ENCODE measurements around the gene MTCP1. TPM values are rescaled to one million over a fixed set of nuclear protein-coding genes. Genes with fewer than 3 reads are reported as not detected.
A peak's percentile ranks its signal among the peaks of the same experiment; 100 is the strongest.

The MTCP1 gene
- total and polyA plus RNA-seq, 9 of the 15 experiments (the other 6 are each of a cell fraction or from before 2014, with no cell fraction given): 12.7 to 28.0 (median 22.9) TPM

DNA sequence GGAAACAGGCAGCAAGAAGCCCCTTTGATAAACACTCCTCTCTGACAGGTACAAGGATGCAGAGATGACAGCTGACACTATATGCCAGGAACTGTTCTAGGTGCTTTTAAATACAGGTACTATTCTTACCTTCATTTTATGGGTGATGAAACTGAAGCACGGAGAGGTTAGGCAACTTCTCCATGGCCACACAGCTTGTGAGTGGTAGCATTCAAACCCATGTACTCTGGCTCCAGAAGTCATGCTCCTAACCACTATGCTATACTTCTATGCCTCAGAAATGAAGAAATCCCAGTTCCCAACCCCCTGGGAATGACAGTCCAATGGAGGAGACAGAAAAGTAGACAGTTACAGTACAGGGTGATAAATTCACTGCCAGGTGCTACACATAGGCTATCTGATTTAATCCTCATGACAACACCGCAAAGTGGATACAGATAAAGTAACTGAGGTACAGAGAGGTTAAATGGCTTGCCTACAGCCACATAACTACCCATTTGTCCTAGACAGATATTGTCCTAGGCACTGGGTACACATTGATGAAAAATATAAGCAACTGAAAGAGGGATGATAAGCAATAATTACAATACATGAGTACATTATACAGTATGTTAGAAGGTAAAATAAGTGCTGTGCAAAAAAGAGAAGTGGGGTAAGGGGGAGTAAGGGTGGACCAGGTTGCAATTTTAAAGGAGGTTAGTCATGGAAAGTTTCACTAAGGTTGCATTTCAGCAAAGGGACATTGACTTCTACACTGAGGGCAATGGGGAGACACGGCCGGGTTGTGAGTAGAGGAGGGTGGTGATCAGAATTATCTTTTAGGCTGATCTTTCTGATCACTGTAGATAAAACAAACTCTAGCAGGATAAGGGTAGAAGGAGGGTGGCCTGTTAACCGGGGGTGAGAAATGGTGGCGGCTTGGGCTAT, 46.8 kb downstream of the MTCP1 start:
- Histone ChIP-seq H3K9ac (ENCODE audit: insufficient read depth in 1 of 2, low read depth in 2 of 2, low read length in 2 of 2) (peak overlapping the region in 1 of 2 experiments; percentile 26; a peak in 1 of 4 replicates), H3K9me1 (ENCODE audit: control insufficient read depth, insufficient read depth, low read length) (no peaks in the 10 kb centered on the region), H3K27me3 (ENCODE audit: control insufficient read depth in 2 of 2, insufficient read depth in 2 of 2, low read length in 2 of 2) (no peaks in the 10 kb centered on the region), H3K79me2 (ENCODE audit: control insufficient read depth, insufficient read depth, low read length) (peaks cover 22% of the 10 kb centered on the region), H2AFZ (ENCODE audit: low read depth, low read length) (peak overlapping the region; percentile 73), H3K27ac (ENCODE audit: extremely low read depth, low read depth, low read length) (peak overlapping the region; percentile 52; the same call in 1 of the 3 replicates), H3K9me3 (replicated peaks; ENCODE audit: control insufficient read depth, insufficient read depth, low read depth, low read length) (no peaks in the 10 kb centered on the region), H3K4me1 (replicated peaks in 1 of 2; ENCODE audit: control insufficient read depth in 2 of 2, insufficient read depth in 2 of 2, low read length in 2 of 2) (peaks cover 14 to 31% of the 10 kb centered on the region in 2 experiments), H3K4me2 (ENCODE audit: insufficient read depth, low read length) (peak overlapping the region; percentile 30; the same call in 1 of the 2 replicates), H3K4me3 (no peak overlapping the region), H3K36me3 (ENCODE audit: control insufficient read depth, insufficient read depth, low read length) (no peaks in the 10 kb centered on the region), H4K20me1 (replicated peaks; ENCODE audit: control insufficient read depth, insufficient read depth, low read length) (no peaks in the 10 kb centered on the region)
- 8% methylated on average over 5 of the region's 6 CpGs for WGBS (ENCODE audit: insufficient coverage, low coverage, missing lambda C conversion rate)
- in situ Hi-C loops (cut with MboI) (no loop called here), intact Hi-C loops (cut with micrococcal nuclease) (no loop called here)
- CTCF ChIA-PET (ENCODE audit: low intra/inter-chr PET ratio): no interaction called here
- no peak for ATAC-seq
- DNase-seq (ENCODE audit: extremely low read depth in 1 of 4, low spot score in 3 of 4): no peak
- FAIRE-seq: no peak
- no TSS peak for BruUV-seq (replicated peaks)
- POLR2A ChIA-PET: interaction anchor here (0.8 to 1.5 kb wide), 2 partner anchors 17 to 589 kb away, joined by 3 to 4 read pairs; no protein-coding TSS in a partner anchor
- TF ChIP-seq, protein P1, sequence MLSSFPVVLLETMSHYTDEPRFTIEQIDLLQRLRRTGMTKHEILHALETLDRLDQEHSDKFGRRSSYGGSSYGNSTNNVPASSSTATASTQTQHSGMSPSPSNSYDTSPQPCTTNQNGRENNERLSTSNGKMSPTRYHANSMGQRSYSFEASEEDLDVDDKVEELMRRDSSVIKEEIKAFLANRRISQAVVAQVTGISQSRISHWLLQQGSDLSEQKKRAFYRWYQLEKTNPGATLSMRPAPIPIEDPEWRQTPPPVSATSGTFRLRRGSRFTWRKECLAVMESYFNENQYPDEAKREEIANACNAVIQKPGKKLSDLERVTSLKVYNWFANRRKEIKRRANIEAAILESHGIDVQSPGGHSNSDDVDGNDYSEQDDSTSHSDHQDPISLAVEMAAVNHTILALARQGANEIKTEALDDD (IDR thresholded peaks at IDR 0.05): peak; percentile 65
- TF ChIP-seq PPARD (CRISPR knock-in tag; IDR thresholded peaks at IDR 0.05) (no peak), TAF15 (IDR thresholded peaks at IDR 0.05; ENCODE audit: low read depth, low read length) (no peak), SIN3A (IDR thresholded peaks at IDR 0.05; ENCODE audit: borderline replicate concordance in 2 of 2, control insufficient read depth in 1 of 2, low read depth in 2 of 2, low read length in 2 of 2) (no peak), ADNP (tag; IDR thresholded peaks at IDR 0.05) (no peak), MAFG (tag; conservative IDR thresholded peaks at IDR 0.05) (no peak), ZKSCAN8 (CRISPR knock-in tag; IDR thresholded peaks at IDR 0.05) (no peak), ZNF75A (CRISPR knock-in tag; IDR thresholded peaks at IDR 0.05) (no peak), SLC30A9 (CRISPR knock-in tag; IDR thresholded peaks at IDR 0.05) (no peak), POU5F1 (IDR thresholded peaks at IDR 0.05; ENCODE audit: borderline replicate concordance, low read depth, low read length, partially characterized antibody) (no peak), MCM7 (IDR thresholded peaks at IDR 0.05) (no peak), GTF2B (IDR thresholded peaks at IDR 0.05; ENCODE audit: extremely low read depth, insufficient read length) (no peak)
- TF ChIP-seq, protein P2, sequence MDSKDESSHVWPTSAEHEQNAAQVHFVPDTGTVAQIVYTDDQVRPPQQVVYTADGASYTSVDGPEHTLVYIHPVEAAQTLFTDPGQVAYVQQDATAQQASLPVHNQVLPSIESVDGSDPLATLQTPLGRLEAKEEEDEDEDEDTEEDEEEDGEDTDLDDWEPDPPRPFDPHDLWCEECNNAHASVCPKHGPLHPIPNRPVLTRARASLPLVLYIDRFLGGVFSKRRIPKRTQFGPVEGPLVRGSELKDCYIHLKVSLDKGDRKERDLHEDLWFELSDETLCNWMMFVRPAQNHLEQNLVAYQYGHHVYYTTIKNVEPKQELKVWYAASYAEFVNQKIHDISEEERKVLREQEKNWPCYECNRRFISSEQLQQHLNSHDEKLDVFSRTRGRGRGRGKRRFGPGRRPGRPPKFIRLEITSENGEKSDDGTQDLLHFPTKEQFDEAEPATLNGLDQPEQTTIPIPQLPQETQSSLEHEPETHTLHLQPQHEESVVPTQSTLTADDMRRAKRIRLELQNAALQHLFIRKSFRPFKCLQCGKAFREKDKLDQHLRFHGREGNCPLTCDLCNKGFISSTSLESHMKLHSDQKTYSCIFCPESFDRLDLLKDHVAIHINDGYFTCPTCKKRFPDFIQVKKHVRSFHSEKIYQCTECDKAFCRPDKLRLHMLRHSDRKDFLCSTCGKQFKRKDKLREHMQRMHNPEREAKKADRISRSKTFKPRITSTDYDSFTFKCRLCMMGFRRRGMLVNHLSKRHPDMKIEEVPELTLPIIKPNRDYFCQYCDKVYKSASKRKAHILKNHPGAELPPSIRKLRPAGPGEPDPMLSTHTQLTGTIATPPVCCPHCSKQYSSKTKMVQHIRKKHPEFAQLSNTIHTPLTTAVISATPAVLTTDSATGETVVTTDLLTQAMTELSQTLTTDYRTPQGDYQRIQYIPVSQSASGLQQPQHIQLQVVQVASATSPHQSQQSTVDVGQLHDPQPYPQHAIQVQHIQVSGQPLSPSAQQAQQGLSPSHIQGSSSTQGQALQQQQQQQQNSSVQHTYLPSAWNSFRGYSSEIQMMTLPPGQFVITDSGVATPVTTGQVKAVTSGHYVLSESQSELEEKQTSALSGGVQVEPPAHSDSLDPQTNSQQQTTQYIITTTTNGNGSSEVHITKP (IDR thresholded peaks at IDR 0.05; ENCODE audit: partially characterized antibody): no peak
- TF ChIP-seq, protein P3, sequence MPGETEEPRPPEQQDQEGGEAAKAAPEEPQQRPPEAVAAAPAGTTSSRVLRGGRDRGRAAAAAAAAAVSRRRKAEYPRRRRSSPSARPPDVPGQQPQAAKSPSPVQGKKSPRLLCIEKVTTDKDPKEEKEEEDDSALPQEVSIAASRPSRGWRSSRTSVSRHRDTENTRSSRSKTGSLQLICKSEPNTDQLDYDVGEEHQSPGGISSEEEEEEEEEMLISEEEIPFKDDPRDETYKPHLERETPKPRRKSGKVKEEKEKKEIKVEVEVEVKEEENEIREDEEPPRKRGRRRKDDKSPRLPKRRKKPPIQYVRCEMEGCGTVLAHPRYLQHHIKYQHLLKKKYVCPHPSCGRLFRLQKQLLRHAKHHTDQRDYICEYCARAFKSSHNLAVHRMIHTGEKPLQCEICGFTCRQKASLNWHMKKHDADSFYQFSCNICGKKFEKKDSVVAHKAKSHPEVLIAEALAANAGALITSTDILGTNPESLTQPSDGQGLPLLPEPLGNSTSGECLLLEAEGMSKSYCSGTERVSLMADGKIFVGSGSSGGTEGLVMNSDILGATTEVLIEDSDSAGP (CRISPR knock-in tag; IDR thresholded peaks at IDR 0.05): no peak
